GM19455 (cell line): ENCODE measurements around the gene SYNPO2.
"Not testable (repeated sequence)": the region's sequence is repeated elsewhere in the genome, so short reads cannot be mapped to it uniquely, and the experiment has no call there.

Source experiments
- ATAC-seq: cut with Tn5 transposase; IDR thresholded peaks from one replicate; pipeline ENCODE4 v1.9.1; 2021; ENCODE audit not compliant: unreplicated experiment

The SYNPO2 gene

GRCh38 chr4:118888666-118889311, at the start of gene SYNPO2:
SYNPO2 (plus strand) TSS chr4:118888854; CDS start chr4:118889037, 183 bp downstream.
- peak; percentile 92 for ATAC-seq

GRCh38 chr4:118839221-118839927, 49.3 kb upstream of the SYNPO2 start:
- ATAC-seq: no peak

GRCh38 chr4:118842055-118842454, 46.6 kb upstream of the SYNPO2 start:
- ATAC-seq: no peak

GRCh38 chr4:118843237-118843636, 45.4 kb upstream of the SYNPO2 start:
- ATAC-seq: no peak

GRCh38 chr4:118845552-118846050, 43.1 kb upstream of the SYNPO2 start:
- no peak for ATAC-seq

GRCh38 chr4:118846979-118847378, 41.7 kb upstream of the SYNPO2 start:
- ATAC-seq: no peak

GRCh38 chr4:118848242-118848641, 40.4 kb upstream of the SYNPO2 start:
- no peak for ATAC-seq

GRCh38 chr4:118848901-118849300, 39.8 kb upstream of the SYNPO2 start:
- no peak for ATAC-seq

GRCh38 chr4:118849867-118850487, 38.7 kb upstream of the SYNPO2 start:
- ATAC-seq: no peak

- peak; percentile 90 for ATAC-seq
These were observed 38.0 kb upstream of the SYNPO2 start for GRCh38 chr4:118850488-118851173.

GRCh38 chr4:118857760-118858159, 30.9 kb upstream of the SYNPO2 start:
- no peak for ATAC-seq

GRCh38 chr4:118858779-118859178, 29.9 kb upstream of the SYNPO2 start:
- ATAC-seq: no peak

- ATAC-seq: no peak
These were observed 23.5 kb upstream of the SYNPO2 start for GRCh38 chr4:118865091-118865708.

GRCh38 chr4:118866442-118866841, 22.2 kb upstream of the SYNPO2 start:
- no peak for ATAC-seq

GRCh38 chr4:118867311-118868067, 21.2 kb upstream of the SYNPO2 start:
- no peak for ATAC-seq

GRCh38 chr4:118869808-118870342, 18.8 kb upstream of the SYNPO2 start:
- ATAC-seq: no peak

GRCh38 chr4:118872181-118872580, 16.5 kb upstream of the SYNPO2 start:
- no peak for ATAC-seq

- ATAC-seq: no peak
These were observed 10.9 kb upstream of the SYNPO2 start for GRCh38 chr4:118877797-118878196.

GRCh38 chr4:118878507-118878906, 10.1 kb upstream of the SYNPO2 start:
- not testable (repeated sequence) for ATAC-seq

- no peak for ATAC-seq
These were observed 9.2 kb upstream of the SYNPO2 start for GRCh38 chr4:118879409-118879808.
